H1 (cell line): ENCODE results near the gene SSTR5. TPM values are rescaled to one million over a fixed set of nuclear protein-coding genes. Genes with fewer than 3 reads are reported as not detected.

Experiments used
- CTCF ChIA-PET: fragments of 300-600 bp; sonication (Branson Sonifier 250); formaldehyde crosslinking; loops from one replicate; lab custom pipeline; 2021; ENCODE audit not compliant: partially characterized antibody; lab: Charles Lee
- POLR2A ChIA-PET: fragments of 300-600 bp; sonication (Branson Sonifier 250); formaldehyde crosslinking; loops from one replicate; lab custom pipeline; 2021; ENCODE audit warnings: inconsistent platforms; ENCODE audit not compliant: partially characterized antibody; lab: Charles Lee
- DNase-seq, 2 experiments: peaks; one replicate each; pipeline versions ENCODE4 v3.0.0 to v3.0.0-alpha.2; 2010 to 2022; ENCODE audit warnings: low spot score in 2 of 2, low read depth in 1 of 2, mixed read lengths in 1 of 2
- FAIRE-seq: peaks from 2 replicates; lab custom pipeline; 2011; peaks lifted over from hg19 to GRCh38; lab: Jason Lieb, UNC
- H2AFZ ChIP-seq: 2 replicates; pipeline ENCODE4 v1.8.1; 2012; ENCODE audit warnings: low read length, inconsistent platforms
- H2AK5ac ChIP-seq: 2 replicates; pipeline ENCODE4 v1.6.1; 2013; ENCODE audit warnings: low read depth, low read length
- H2BK120ac ChIP-seq: replicated peaks from 2 replicates; pipeline ENCODE3; 2013; ENCODE audit warnings: low read depth, low read length, inconsistent platforms
- H2BK12ac ChIP-seq: 2 replicates; pipeline ENCODE4 v1.6.1; 2013; ENCODE audit warnings: low read depth, low read length
- H2BK15ac ChIP-seq: 2 replicates; pipeline ENCODE4 v1.6.1; 2013; ENCODE audit warnings: low read length
- H2BK20ac ChIP-seq: 2 replicates; pipeline ENCODE4 v1.6.1; 2013; ENCODE audit warnings: low read length
- H2BK5ac ChIP-seq: 2 replicates; pipeline ENCODE4 v1.6.1; 2013; ENCODE audit warnings: low read depth, low read length
- H3K14ac ChIP-seq: 2 replicates; pipeline ENCODE4 v1.6.1; 2013; ENCODE audit warnings: inconsistent platforms; ENCODE audit not compliant: insufficient read length
- H3K18ac ChIP-seq: 2 replicates; pipeline ENCODE4 v1.6.1; 2013; ENCODE audit warnings: low read length; ENCODE audit errors: extremely low read depth
- H3K23ac ChIP-seq: 2 replicates; pipeline ENCODE4 v1.6.1; 2013; ENCODE audit warnings: inconsistent platforms; ENCODE audit not compliant: insufficient read length
- H3K23me2 ChIP-seq: 2 replicates; pipeline ENCODE4 v1.6.1; 2013; ENCODE audit warnings: low read depth, low read length
- H3K27ac ChIP-seq: 2 replicates; pipeline ENCODE4 v1.6.1; 2011; ENCODE audit warnings: low read depth, low read length, inconsistent platforms
- H3K27me3 ChIP-seq, 4 experiments: replicated peaks in 1 of 4; 1 replicate in 1 of 4; 2 replicates in 3 of 4; pipeline versions ENCODE4 v1.6.1 to v1.8.1; 2011 to 2013; ENCODE audit warnings: low read length in 3 of 4, mild to moderate bottlenecking in 3 of 4, inconsistent platforms in 2 of 4, mixed read lengths in 2 of 4, moderate library complexity in 1 of 4; ENCODE audit not compliant: control insufficient read depth in 3 of 4, insufficient read depth in 3 of 4; ENCODE audit errors: extremely low read depth in 1 of 4
- H3K36me3 ChIP-seq, 4 experiments: 2 replicates each; pipeline versions ENCODE4 v1.6.1 to v1.8.1; 2011 to 2013; ENCODE audit warnings: mild to moderate bottlenecking in 4 of 4, low read length in 3 of 4, moderate library complexity in 2 of 4, control low read depth in 1 of 4, inconsistent platforms in 1 of 4; ENCODE audit not compliant: insufficient read depth in 4 of 4, control insufficient read depth in 2 of 4
- H3K4ac ChIP-seq: replicated peaks from 2 replicates; pipeline ENCODE3; 2013; ENCODE audit warnings: low read length, low read depth, mixed read lengths, inconsistent platforms; ENCODE audit not compliant: insufficient read length
- H3K4me1 ChIP-seq, 4 experiments: replicated peaks in 1 of 4; 1 replicate in 1 of 4; 2 replicates in 3 of 4; pipeline versions ENCODE4 v1.6.1 to v1.8.1; 2011 to 2013; ENCODE audit warnings: low read length in 3 of 4, inconsistent platforms in 2 of 4, mixed read lengths in 1 of 4; ENCODE audit not compliant: insufficient read depth in 4 of 4, control insufficient read depth in 3 of 4
- H3K4me2 ChIP-seq, 2 experiments: 2 replicates each; pipeline versions ENCODE4 v1.6.1 to v1.8.1; 2011 to 2013; ENCODE audit warnings: low read depth in 2 of 2, low read length in 2 of 2, control low read depth in 1 of 2, inconsistent platforms in 1 of 2, mild to moderate bottlenecking in 1 of 2; ENCODE audit not compliant: insufficient read depth in 1 of 2
- H3K4me3 ChIP-seq, 4 experiments: fragments of 200-600, 300-600 bp in 1 of 4; sonication (generic), shearing (Covaris generic), sonication (Bioruptor Twin) in 1 of 4; 2 replicates each; pipeline versions ENCODE4 v1.5.1 to v1.8.1; 2011 to 2016; ENCODE audit warnings: low read length in 4 of 4, low read depth in 3 of 4, control low read depth in 2 of 4, inconsistent platforms in 2 of 4, mild to moderate bottlenecking in 2 of 4, mixed read lengths in 1 of 4, moderate library complexity in 1 of 4; ENCODE audit not compliant: insufficient read depth in 2 of 4; ENCODE audit errors: extremely low read depth in 1 of 4
- H3K56ac ChIP-seq: replicated peaks from 2 replicates; pipeline ENCODE3; 2013; ENCODE audit warnings: low read depth, mild to moderate bottlenecking, mixed read lengths, low read length, inconsistent platforms; ENCODE audit not compliant: insufficient read length
- H3K79me1 ChIP-seq: 2 replicates; pipeline ENCODE4 v1.6.1; 2013; ENCODE audit warnings: low read depth, low read length, control low read depth
- H3K79me2 ChIP-seq, 2 experiments: 2 replicates each; pipeline versions ENCODE4 v1.6.1 to v1.8.1; 2012 to 2013; ENCODE audit warnings: low read length in 2 of 2, mild to moderate bottlenecking in 2 of 2, inconsistent platforms in 1 of 2; ENCODE audit not compliant: insufficient read depth in 2 of 2, control insufficient read depth in 1 of 2
- H3K9ac ChIP-seq, 4 experiments: replicated peaks in 1 of 4; 1 replicate in 1 of 4; 2 replicates in 3 of 4; pipeline versions ENCODE4 v1.6.1 to v1.8.1; 2011 to 2013; ENCODE audit warnings: low read depth in 3 of 4, low read length in 3 of 4, control low read depth in 2 of 4, mild to moderate bottlenecking in 2 of 4, moderate library complexity in 2 of 4, inconsistent platforms in 1 of 4; ENCODE audit errors: extremely low read depth in 1 of 4
- H3K9me3 ChIP-seq, 2 experiments: 2 replicates each; pipeline versions ENCODE4 v1.6.1 to v1.8.1; 2012 to 2013; ENCODE audit warnings: mild to moderate bottlenecking in 2 of 2, moderate library complexity in 2 of 2, control low read depth in 1 of 2, inconsistent platforms in 1 of 2, low read depth in 1 of 2, low read length in 1 of 2, mixed read lengths in 1 of 2; ENCODE audit not compliant: insufficient read depth in 2 of 2
- H4K20me1 ChIP-seq, 2 experiments: replicated peaks in 1 of 2; 2 replicates each; pipeline versions ENCODE3 to v1.8.1; 2011 to 2013; ENCODE audit warnings: inconsistent platforms in 2 of 2, low read length in 2 of 2, mild to moderate bottlenecking in 1 of 2; ENCODE audit not compliant: insufficient read depth in 2 of 2, control insufficient read depth in 1 of 2
- H4K5ac ChIP-seq: 2 replicates; pipeline ENCODE4 v1.6.1; 2013; ENCODE audit warnings: low read length, low read depth, mixed read lengths, inconsistent platforms; ENCODE audit not compliant: insufficient read length
- H4K8ac ChIP-seq: 2 replicates; pipeline ENCODE4 v1.8.0; 2013; ENCODE audit warnings: mild to moderate bottlenecking, moderate library complexity, low read length, inconsistent platforms; ENCODE audit not compliant: insufficient read depth; ENCODE audit errors: extremely low read depth
- H4K91ac ChIP-seq: replicated peaks from 2 replicates; pipeline ENCODE3; 2013; ENCODE audit warnings: low read length, mixed read lengths, inconsistent platforms; ENCODE audit not compliant: insufficient read length
- PHF8 ChIP-seq: fragments of 200-600 bp; sonication (generic); conservative IDR thresholded peaks from 2 replicates; pipeline ENCODE4 v1.7.1; 2012; ENCODE audit warnings: low read depth, mild to moderate bottlenecking, inconsistent platforms, low read length, moderate library complexity
- POLR2AphosphoS5 ChIP-seq: IDR thresholded peaks from 2 replicates; pipeline ENCODE4 v1.6.1; 2011; ENCODE audit warnings: low read depth, low read length
- RFX5 ChIP-seq: IDR thresholded peaks from 2 replicates; pipeline ENCODE4 v1.6.1; 2011; ENCODE audit warnings: low read depth, low read length, improper control_type of control experiment, borderline replicate concordance
- RNF2 ChIP-seq: fragments of 200-900, 300-1000 bp; sonication (generic); IDR thresholded peaks from 2 replicates; pipeline ENCODE4 v1.7.1; 2016; ENCODE audit warnings: borderline replicate concordance, low read depth, mild to moderate bottlenecking, antibody characterized with exemption, low read length; ENCODE audit not compliant: poor library complexity, severe bottlenecking; ENCODE audit errors: missing control alignments
- SAP30 ChIP-seq: fragments of 300-600 bp; sonication (generic); IDR thresholded peaks from 2 replicates; pipeline ENCODE4 v1.7.1; 2012; ENCODE audit warnings: low read length, moderate library complexity, mild to moderate bottlenecking, inconsistent platforms; ENCODE audit not compliant: insufficient read depth, insufficient replicate concordance
- TAF1 ChIP-seq: IDR thresholded peaks from 2 replicates; pipeline ENCODE4 v1.6.1; 2011; ENCODE audit warnings: mild to moderate bottlenecking, low read depth, low read length
- TBP ChIP-seq: IDR thresholded peaks from 2 replicates; pipeline ENCODE4 v1.6.1; 2011; ENCODE audit warnings: low read depth, low read length, improper control_type of control experiment
- WGBS, 2 experiments: shearing (Covaris generic) in 1 of 2; methylation state at CpG; one replicate each; pipeline versions ENCODE4 v1.1.6 to v1.1.7; 2013 to 2015; ENCODE audit warnings: low lambda C conversion rate in 2 of 2, mixed read lengths in 2 of 2, inconsistent platforms in 1 of 2, low coverage in 1 of 2, missing lambda C conversion rate in 1 of 2; ENCODE audit not compliant: insufficient replicate concordance in 2 of 2, insufficient coverage in 1 of 2, insufficient read length in 1 of 2; ENCODE audit errors: extremely low coverage in 1 of 2, missing lambda C conversion rate in 1 of 2; 5-methylcytosine and 5-hydroxymethylcytosine counted together
- polyA plus RNA-seq, 7 experiments: library from polyadenylated mRNA; depleted of rRNA in 3 of 7; stranded (reverse) in 5 of 7; unstranded in 2 of 7; fragments of >200 nt in 5 of 7; fragments of 200-250 nt in 2 of 7; gene quantifications; 1 replicate in 5 of 7; 2 replicates in 1 of 7; 4 replicates in 1 of 7; pipeline versions ENCODE4 v1.2.1 to v1.2.3, GENCODE V29; 2011 to 2013; ENCODE audit warnings: missing spikeins in 2 of 7, mixed read lengths in 2 of 7
- total RNA-seq: library from RNA; stranded (reverse); fragmentation: NEBNext Ultra II Directional; extraction: Animal tissue kit (Norgen Biotek cat#: 25700); gene quantifications from 2 replicates; pipeline ENCODE4 v1.2.1, GENCODE V29; 2021

SSTR5 gene
- total and polyA plus RNA-seq, 2 of the 8 experiments (the other 6 are each of a cell fraction or from before 2014, with no cell fraction given) = 0.56 to 0.60 TPM

DNA sequence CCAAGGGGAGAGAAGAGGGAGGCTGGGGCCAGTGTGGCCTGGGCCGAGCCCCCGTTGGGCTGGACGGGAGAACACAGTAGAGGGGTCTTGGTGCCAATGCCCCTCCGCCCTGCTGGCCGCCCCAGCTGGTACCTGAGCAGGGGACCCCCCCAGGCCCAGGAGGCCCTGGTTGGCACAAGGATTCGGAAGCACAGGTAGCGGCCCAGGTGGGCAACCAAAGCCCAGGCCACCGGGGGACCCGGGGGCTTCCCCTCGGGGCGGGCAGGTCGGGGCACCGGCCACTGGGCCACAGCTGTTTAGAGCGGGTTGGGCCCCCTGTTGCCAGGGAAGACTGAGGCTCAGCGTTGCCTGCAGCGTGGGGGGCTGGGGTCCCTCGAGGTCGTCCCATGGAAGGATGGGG lies 51.7 kb downstream of the SSTR5 start:
- no peak overlapping the region for H2AFZ ChIP-seq
- CTCF ChIA-PET = no interaction called here
- peaks cover 0 to 6% (median 0%) of the 10 kb centered on the region in 4 experiments; a peak in 2 of 7 replicates for H3K4me1 ChIP-seq
- no peaks in the 10 kb centered on the region for H3K79me2 ChIP-seq
- H3K27ac ChIP-seq = no peak overlapping the region
- no peak overlapping the region for H3K4ac ChIP-seq
- H3K27me3 ChIP-seq = no peaks in the 10 kb centered on the region
- no peak overlapping the region for H2BK120ac ChIP-seq
- no peak overlapping the region for H2BK12ac ChIP-seq
- no peak overlapping the region for H2AK5ac ChIP-seq
- no peak overlapping the region for H3K14ac ChIP-seq
- TF ChIP-seq TAF1 = no peak
- TF ChIP-seq PHF8 = no peak
- TF ChIP-seq RFX5 = no peak
- TF ChIP-seq POLR2AphosphoS5 = no peak
- no peak for TF ChIP-seq RNF2
- TF ChIP-seq TBP = no peak
- TF ChIP-seq SAP30 = no peak
- H2BK20ac ChIP-seq = no peak overlapping the region
- no peak overlapping the region for H3K4me2 ChIP-seq
- no peaks in the 10 kb centered on the region for H3K36me3 ChIP-seq
- POLR2A ChIA-PET = no interaction called here
- H4K5ac ChIP-seq = no peak overlapping the region
- H4K20me1 ChIP-seq = no peaks in the 10 kb centered on the region
- H3K18ac ChIP-seq = no peak overlapping the region
- no peak overlapping the region for H2BK15ac ChIP-seq
- no peak overlapping the region for H4K8ac ChIP-seq
- no peaks in the 10 kb centered on the region for H3K9me3 ChIP-seq
- no peak for DNase-seq
- no peak overlapping the region for H3K23ac ChIP-seq
- H3K56ac ChIP-seq = no peak overlapping the region
- FAIRE-seq = no peak
- H2BK5ac ChIP-seq = no peak overlapping the region
- WGBS, 2 experiments = 92% methylated on average over 5 of the region's 18 CpGs; no CpG with 5 or more reads in 1 of the 2 experiments
- H3K4me3 ChIP-seq = no peak overlapping the region
- H3K23me2 ChIP-seq = no peaks in the 10 kb centered on the region
- no peak overlapping the region for H3K9ac ChIP-seq
- no peaks in the 10 kb centered on the region for H3K79me1 ChIP-seq
- H4K91ac ChIP-seq = no peak overlapping the region
